RWPE1 (cell line): ENCODE results near the gene MCUR1.
"Not testable (repeated sequence)": the region's sequence is repeated elsewhere in the genome, so short reads cannot be mapped to it uniquely, and the experiment has no call there.

Source experiments
- CTCF ChIA-PET: fragments of 350-600 bp; sonication (Branson Sonifier 250); formaldehyde crosslinking; extraction: SDS; loops from one replicate; lab custom pipeline; 2021; lab: Yijun Ruan, JAX
- POLR2A ChIA-PET: fragments of 400-600 bp; formaldehyde crosslinking; extraction: SDS; loops from one replicate; lab custom pipeline; 2020; ENCODE audit warnings: antibody characterized with exemption; ENCODE audit not compliant: low non-redundant PET; lab: Yijun Ruan, JAX
- DNase-seq: peaks from one replicate; pipeline ENCODE4 v3.0.0; 2012; ENCODE audit warnings: low spot score
- H3K27ac ChIP-seq: fragments of 450-650 bp; 2 replicates; pipeline ENCODE4 v1.5.1; 2017
- TF ChIP-seq, protein P1 (sequence below): fragments of 450-650 bp; conservative IDR thresholded peaks from 2 replicates; pipeline ENCODE4 v1.5.1; 2017; ENCODE audit warnings: low read depth, mild to moderate bottlenecking

MCUR1 gene

GRCh38 chr6:13787137-13787536, 27.2 kb downstream of the MCUR1 start:
- ChIA-PET CTCF (no interaction called here), POLR2A (no interaction called here)
- no peak overlapping the region for H3K27ac ChIP-seq
- DNase-seq = no peak
- TF ChIP-seq, protein P1, sequence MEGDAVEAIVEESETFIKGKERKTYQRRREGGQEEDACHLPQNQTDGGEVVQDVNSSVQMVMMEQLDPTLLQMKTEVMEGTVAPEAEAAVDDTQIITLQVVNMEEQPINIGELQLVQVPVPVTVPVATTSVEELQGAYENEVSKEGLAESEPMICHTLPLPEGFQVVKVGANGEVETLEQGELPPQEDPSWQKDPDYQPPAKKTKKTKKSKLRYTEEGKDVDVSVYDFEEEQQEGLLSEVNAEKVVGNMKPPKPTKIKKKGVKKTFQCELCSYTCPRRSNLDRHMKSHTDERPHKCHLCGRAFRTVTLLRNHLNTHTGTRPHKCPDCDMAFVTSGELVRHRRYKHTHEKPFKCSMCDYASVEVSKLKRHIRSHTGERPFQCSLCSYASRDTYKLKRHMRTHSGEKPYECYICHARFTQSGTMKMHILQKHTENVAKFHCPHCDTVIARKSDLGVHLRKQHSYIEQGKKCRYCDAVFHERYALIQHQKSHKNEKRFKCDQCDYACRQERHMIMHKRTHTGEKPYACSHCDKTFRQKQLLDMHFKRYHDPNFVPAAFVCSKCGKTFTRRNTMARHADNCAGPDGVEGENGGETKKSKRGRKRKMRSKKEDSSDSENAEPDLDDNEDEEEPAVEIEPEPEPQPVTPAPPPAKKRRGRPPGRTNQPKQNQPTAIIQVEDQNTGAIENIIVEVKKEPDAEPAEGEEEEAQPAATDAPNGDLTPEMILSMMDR = no peak

- CTCF ChIA-PET = interaction anchor here (0.5 kb wide), 1 partner anchor 15 kb away, joined by 3 read pairs; no protein-coding TSS in a partner anchor
These were observed 34.2 kb downstream of the MCUR1 start for GRCh38 chr6:13780162-13780561.

DNA sequence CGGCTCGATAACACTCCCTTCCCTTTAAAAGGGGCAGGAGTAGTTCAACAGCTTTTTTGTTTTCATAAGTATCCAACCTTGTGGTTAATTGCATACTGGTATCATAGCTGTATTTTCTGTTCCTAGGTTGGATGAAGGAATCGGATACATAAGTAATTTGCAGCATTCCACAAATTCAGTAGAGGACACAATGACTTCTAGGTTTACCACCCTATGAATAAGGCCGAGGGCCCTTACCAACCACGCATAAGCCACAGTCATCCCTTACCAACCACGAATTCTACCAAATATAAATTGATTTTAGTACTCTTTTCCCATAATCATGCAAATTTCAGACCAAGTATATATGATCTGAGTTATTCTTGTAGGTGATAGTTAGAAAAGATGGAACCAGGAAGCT, 36.3 kb downstream of the MCUR1 start:
- DNase-seq = no peak
- no peak overlapping the region for H3K27ac ChIP-seq
- ChIA-PET POLR2A (no interaction called here), CTCF (interaction anchor here (0.6 kb wide), 2 partner anchors 244 to 1482 kb away, joined by 4 to 5 read pairs; no protein-coding TSS in a partner anchor)
- TF ChIP-seq, protein P1 = no peak

More at GRCh38 chr6:13780162-13780561, 34.2 kb downstream of the MCUR1 start:
- DNase-seq, POLR2A ChIA-PET: not testable (repeated sequence)
- H3K27ac ChIP-seq = peak overlapping the region; percentile 72

DNA sequence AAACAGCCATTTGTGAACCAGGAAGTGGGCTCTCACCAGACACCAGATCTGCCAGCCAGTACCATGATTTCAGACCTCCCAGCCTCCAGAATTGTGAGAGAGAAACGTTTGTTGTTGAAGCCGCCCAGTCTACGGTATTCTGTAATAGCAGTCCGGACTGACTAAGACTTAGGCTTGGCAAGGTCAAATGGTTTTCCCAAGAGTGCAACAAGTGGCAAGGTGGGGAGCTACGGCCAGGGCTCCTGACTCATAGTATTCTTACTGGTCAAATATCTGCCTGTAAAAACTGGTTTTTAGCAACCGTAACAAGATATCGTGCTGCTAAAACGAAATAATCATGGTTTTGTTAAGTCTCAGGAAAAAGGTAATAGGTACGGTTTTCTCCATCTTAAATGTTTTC, 37.8 kb downstream of the MCUR1 start:
- no peak overlapping the region for H3K27ac ChIP-seq
- TF ChIP-seq, protein P1 = no peak
- DNase-seq = no peak
- POLR2A ChIA-PET = interaction anchor here (0.7 kb wide), 1 partner anchor 13 kb away, joined by 8 read pairs; no protein-coding TSS in a partner anchor
- CTCF ChIA-PET = no interaction called here

- H3K27ac ChIP-seq, CTCF ChIA-PET, DNase-seq, POLR2A ChIA-PET: not testable (repeated sequence)
These were observed 38.9 kb downstream of the MCUR1 start for GRCh38 chr6:13775466-13775865.

- POLR2A ChIA-PET = not testable (repeated sequence)
These were observed 41.9 kb downstream of the MCUR1 start for GRCh38 chr6:13772358-13773030.

DNA sequence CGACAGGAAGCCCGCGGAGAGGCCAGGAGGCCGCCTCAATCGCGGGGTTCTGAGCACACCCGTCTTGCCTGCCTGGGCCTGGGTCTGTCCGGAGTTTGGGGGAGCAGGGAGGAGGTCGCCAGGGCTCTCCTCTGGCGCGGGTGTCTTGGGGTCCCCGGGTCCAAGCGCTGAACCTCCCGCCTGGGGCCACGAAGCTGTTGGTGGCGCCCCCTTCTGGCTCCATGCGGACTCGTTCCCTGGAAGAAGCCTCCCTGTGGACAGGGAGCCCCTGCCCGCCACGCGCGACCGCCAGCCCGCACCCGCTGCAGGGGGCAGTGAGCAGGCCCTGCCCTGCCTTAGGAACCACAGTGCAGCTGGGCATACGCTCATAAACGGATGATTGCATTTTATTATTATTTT, 44.7 kb downstream of the MCUR1 start:
- TF ChIP-seq, protein P1 = no peak; the same call in 1 of the 2 replicates
- H3K27ac ChIP-seq = no peak overlapping the region; the same call in 1 of the 2 replicates
- CTCF ChIA-PET = interaction anchor here (0.7 kb wide), 2 partner anchors 37 to 81 kb away, joined by 3 to 4 read pairs; no protein-coding TSS in a partner anchor
- DNase-seq = no peak
- POLR2A ChIA-PET = no interaction called here

More at GRCh38 chr6:13772358-13773030, 41.9 kb downstream of the MCUR1 start:
- not testable (repeated sequence) for DNase-seq, H3K27ac ChIP-seq
- CTCF ChIA-PET = interaction anchor here (1.0 kb wide), 1 partner anchor 23 kb away, joined by 3 read pairs; no protein-coding TSS in a partner anchor

GRCh38 chr6:13769034-13769654, 45.2 kb downstream of the MCUR1 start:
- TF ChIP-seq, protein P1 = no peak
- ChIA-PET CTCF (no interaction called here), POLR2A (no interaction called here)
- no peak for DNase-seq
- no peak overlapping the region; the same call in 1 of the 2 replicates for H3K27ac ChIP-seq
